CD4-positive, alpha-beta T cell (primary cell): ENCODE measurements around the gene HYI. TPM values are rescaled to one million over a fixed set of nuclear protein-coding genes. Genes with fewer than 3 reads are reported as not detected.
"Not testable (repeated sequence)": the region's sequence is repeated elsewhere in the genome, so short reads cannot be mapped to it uniquely, and the experiment has no call there.

ENCODE experiments used
- ATAC-seq: fragments of 200-7000 bp; cut with Tn5 transposase; one replicate; pipeline ENCODE4 v1.10.0; 2022; ENCODE audit warnings: mild to moderate bottlenecking; ENCODE audit not compliant: poor library complexity
- CTCF ChIA-PET: fragments of 350-600 bp; sonication (Branson Sonifier 250); formaldehyde crosslinking; loops from one replicate; lab custom pipeline; 2021; ENCODE audit warnings: antibody characterized with exemption, inconsistent platforms; lab: Charles Lee
- POLR2A ChIA-PET: fragments of 350-600 bp; sonication (Branson Sonifier 250); formaldehyde crosslinking; loops from one replicate; lab custom pipeline; 2021; ENCODE audit warnings: antibody characterized with exemption, inconsistent platforms; lab: Charles Lee
- DNase-seq, 14 experiments: peaks; one replicate each; pipeline ENCODE4 v3.0.0-alpha.2; 2013 to 2020; ENCODE audit warnings: mixed read lengths in 2 of 14
- H3K27ac ChIP-seq, 2 donors: one replicate each; pipeline versions ENCODE4 v1.5.1 to v1.7.0; 2013; ENCODE audit warnings: low read length in 2 of 2, low read depth in 1 of 2, mild to moderate bottlenecking in 1 of 2
- H3K27me3 ChIP-seq, 2 experiments: 1 replicate in 1 of 2; 2 replicates in 1 of 2; pipeline versions ENCODE4 v1.6.1 to v1.7.0; 2013; ENCODE audit warnings: low read length in 2 of 2, control low read depth in 1 of 2, mild to moderate bottlenecking in 1 of 2, moderate library complexity in 1 of 2; ENCODE audit not compliant: insufficient read depth in 2 of 2, control insufficient read depth in 1 of 2
- H3K36me3 ChIP-seq: one replicate; pipeline ENCODE4 v1.6.1; 2013; ENCODE audit warnings: low read length, control low read depth; ENCODE audit not compliant: insufficient read depth
- H3K4me1 ChIP-seq: one replicate; pipeline ENCODE4 v1.6.1; 2013; ENCODE audit warnings: low read length, control low read depth; ENCODE audit not compliant: insufficient read depth
- H3K4me3 ChIP-seq: one replicate; pipeline ENCODE4 v1.5.1; 2013; ENCODE audit warnings: mild to moderate bottlenecking, low read length, moderate library complexity
- H3K9me3 ChIP-seq, 2 experiments: 1 replicate in 1 of 2; 2 replicates in 1 of 2; pipeline versions ENCODE4 v1.6.1 to v1.7.0; 2013; ENCODE audit warnings: low read length in 2 of 2, mild to moderate bottlenecking in 2 of 2, control low read depth in 1 of 2, moderate library complexity in 1 of 2; ENCODE audit not compliant: control insufficient read depth in 1 of 2, insufficient read depth in 1 of 2
- H3K27ac Mint-ChIP-seq: one replicate; pipeline ENCODE4 v1.8.0; 2020; ENCODE audit warnings: mixed read lengths
- H3K27me3 Mint-ChIP-seq: one replicate; pipeline ENCODE4 v1.8.0; 2021; ENCODE audit warnings: mixed read lengths
- H3K36me3 Mint-ChIP-seq: one replicate; pipeline ENCODE4 v1.8.0; 2021; ENCODE audit warnings: low read depth, mixed read lengths
- H3K4me1 Mint-ChIP-seq: one replicate; pipeline ENCODE4 v1.8.0; 2021; ENCODE audit warnings: low read depth, mixed read lengths
- H3K4me3 Mint-ChIP-seq: one replicate; pipeline ENCODE4 v1.8.0; 2020; ENCODE audit warnings: mild to moderate bottlenecking, mixed read lengths
- H3K9me3 Mint-ChIP-seq: one replicate; pipeline ENCODE4 v1.8.0; 2020; ENCODE audit warnings: mixed read lengths
- intact Hi-C, 2 experiments: fragments of 100-400 bp; cut with DNase I in 1 of 2; cut with micrococcal nuclease in 1 of 2; formaldehyde crosslinking; loops; one replicate each; pipeline versions ENCODE4 v1.15.1 to v1.9.0; 2023 to 2025; cut with DNase I, micrococcal nuclease
- polyA plus RNA-seq, 2 donors: library from polyadenylated mRNA; unstranded; fragments of 120-200 nt; gene quantifications; one replicate each; pipeline ENCODE4 v1.2.1, GENCODE V29; 2013
- total RNA-seq, 174 experiments: library from RNA in 2 of 174; stranded (reverse) in 2 of 174; gene quantifications; one replicate each; pipeline ENCODE4 v1.2.3 and lab custom pipeline; 2021 to 2026
- TF ChIP-seq, protein P1 (sequence below): fragments of 200-600 bp; IDR thresholded peaks from one replicate; pipeline ENCODE4 v1.8.0; 2022; ENCODE audit warnings: antibody characterized with exemption, mild to moderate bottlenecking

Gene HYI, protein sequence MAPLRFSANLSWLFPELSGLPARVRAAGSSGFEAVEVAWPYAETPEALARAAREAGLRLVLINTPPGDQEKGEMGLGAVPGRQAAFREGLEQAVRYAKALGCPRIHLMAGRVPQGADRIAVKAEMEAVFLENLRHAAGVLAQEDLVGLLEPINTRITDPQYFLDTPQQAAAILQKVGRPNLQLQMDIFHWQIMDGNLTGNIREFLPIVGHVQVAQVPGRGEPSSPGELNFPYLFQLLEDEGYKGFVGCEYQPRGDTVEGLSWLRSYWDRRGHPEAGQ
- total RNA-seq: 10 to 100 TPM; 26.1 to 31.6 TPM
- polyA plus RNA-seq (2013, experiment 1 of 2): 11.5 TPM
- polyA plus RNA-seq (2013, experiment 2 of 2): 14.5 TPM
- 1.5 to 29.2 (median 13.2) reads per million in 172 experiments for total RNA-seq (lab: John Stamatoyannopoulos, UW)

DNA sequence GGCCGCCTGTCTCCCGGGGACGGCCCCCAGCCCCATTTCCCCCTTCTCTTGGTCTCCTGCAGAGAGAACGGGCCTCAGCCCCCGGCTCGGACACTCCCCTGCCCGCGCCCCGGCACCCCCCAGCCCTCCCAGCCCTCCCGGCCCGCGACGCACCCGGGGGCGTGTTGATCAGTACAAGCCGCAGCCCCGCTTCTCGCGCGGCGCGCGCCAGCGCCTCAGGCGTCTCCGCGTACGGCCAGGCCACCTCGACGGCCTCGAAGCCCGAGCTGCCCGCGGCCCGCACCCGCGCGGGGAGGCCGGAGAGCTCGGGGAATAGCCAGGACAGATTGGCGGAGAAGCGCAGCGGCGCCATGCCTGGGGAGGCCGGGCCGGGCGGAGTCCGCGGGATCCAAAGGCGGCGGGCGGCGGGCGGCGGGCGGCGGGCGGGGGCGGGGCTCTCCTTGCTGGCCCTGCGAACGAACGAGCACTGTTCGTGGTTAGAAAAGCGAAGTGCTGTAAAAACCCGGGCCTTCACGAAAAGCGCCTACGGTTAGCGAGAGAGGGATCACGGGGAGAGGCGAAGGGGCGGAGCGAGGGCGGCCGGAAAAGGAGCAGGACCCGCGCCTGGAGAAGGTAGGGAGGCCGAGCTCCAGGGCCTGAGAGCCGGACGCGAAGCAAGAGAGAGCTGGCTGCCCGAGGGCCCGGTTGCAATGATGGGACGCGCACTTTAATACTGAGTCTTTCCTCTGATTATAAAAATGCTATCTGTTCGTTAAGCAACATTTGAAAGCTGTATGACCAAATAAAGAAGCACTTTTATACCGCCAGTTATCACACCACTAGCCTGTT, at the start of gene HYI:
HYI (minus strand) TSS at position 490 of the 828 bp plus-strand sequence; CDS start at position 352, 138 bp downstream.
- Mint-ChIP-seq H3K4me3 (peak within 1 kb of the TSS; percentile 88), H3K27ac (peak within 1 kb of the TSS; percentile 85), H3K4me1 (peaks cover 20% of the 10 kb centered on the region), H3K36me3 (peaks cover 42% of the 10 kb centered on the region), H3K9me3 (no peaks in the 10 kb centered on the region), H3K27me3 (peaks cover 12% of the 10 kb centered on the region)
- Histone ChIP-seq H3K4me3 (peak within 1 kb of the TSS; percentile 65), H3K9me3 (no peaks in the 10 kb centered on the region), H3K27me3 (peaks cover 0 to 6% of the 10 kb centered on the region in 2 experiments), H3K36me3 (peaks cover 24% of the 10 kb centered on the region), H3K27ac (peak within 1 kb of the TSS; percentile 2 to 52), H3K4me1 (peaks cover 18% of the 10 kb centered on the region)
- TF ChIP-seq, protein P1, sequence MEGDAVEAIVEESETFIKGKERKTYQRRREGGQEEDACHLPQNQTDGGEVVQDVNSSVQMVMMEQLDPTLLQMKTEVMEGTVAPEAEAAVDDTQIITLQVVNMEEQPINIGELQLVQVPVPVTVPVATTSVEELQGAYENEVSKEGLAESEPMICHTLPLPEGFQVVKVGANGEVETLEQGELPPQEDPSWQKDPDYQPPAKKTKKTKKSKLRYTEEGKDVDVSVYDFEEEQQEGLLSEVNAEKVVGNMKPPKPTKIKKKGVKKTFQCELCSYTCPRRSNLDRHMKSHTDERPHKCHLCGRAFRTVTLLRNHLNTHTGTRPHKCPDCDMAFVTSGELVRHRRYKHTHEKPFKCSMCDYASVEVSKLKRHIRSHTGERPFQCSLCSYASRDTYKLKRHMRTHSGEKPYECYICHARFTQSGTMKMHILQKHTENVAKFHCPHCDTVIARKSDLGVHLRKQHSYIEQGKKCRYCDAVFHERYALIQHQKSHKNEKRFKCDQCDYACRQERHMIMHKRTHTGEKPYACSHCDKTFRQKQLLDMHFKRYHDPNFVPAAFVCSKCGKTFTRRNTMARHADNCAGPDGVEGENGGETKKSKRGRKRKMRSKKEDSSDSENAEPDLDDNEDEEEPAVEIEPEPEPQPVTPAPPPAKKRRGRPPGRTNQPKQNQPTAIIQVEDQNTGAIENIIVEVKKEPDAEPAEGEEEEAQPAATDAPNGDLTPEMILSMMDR: no peak
- ChIA-PET POLR2A (interaction anchor here (0.6 to 2.2 kb wide), 14 partner anchors 8 to 762 kb away, joined by 3 to 15 read pairs (median 6); partner anchors contain the start of genes CDC20, CFAP57, EBNA1BP2 and KDM4A), CTCF (no interaction called here)
- intact Hi-C loops: loop anchor here in 1 of 2 experiments (5.0 to 10.0 kb wide), 2 partner anchors 66 to 491 kb away; partner anchors contain the start of genes IPO13, MED8 and SZT2
- ATAC-seq (peak; percentile 72), DNase-seq (peak; percentile 39 to 86 (median 62))

DNA sequence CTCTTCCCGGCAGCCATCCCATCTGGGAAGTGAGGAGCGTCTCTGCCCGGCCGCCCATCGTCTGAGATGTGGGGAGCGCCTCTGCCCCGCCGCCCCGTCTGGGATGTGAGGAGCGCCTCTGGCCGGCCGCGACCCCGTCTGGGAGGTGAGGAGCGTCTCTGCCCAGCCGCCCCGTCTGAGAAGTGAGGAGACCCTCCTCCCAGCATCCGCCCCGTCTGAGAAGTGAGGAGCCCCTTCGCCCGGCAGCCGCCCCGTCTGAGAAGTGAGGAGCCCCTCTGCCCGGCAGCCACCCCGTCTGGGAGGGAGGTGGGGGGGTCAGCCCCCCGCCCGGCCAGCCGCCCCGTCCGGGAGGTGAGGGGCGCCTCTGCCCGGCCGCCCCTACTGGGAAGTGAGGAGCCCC, 48.1 kb upstream of the HYI start:
- H3K36me3 ChIP-seq, H3K27ac Mint-ChIP-seq, POLR2A ChIA-PET, H3K36me3 Mint-ChIP-seq, H3K4me3 Mint-ChIP-seq, H3K4me3 ChIP-seq, intact Hi-C loops, H3K4me1 Mint-ChIP-seq, H3K27me3 ChIP-seq, DNase-seq, H3K27ac ChIP-seq, ATAC-seq, CTCF ChIA-PET, H3K9me3 Mint-ChIP-seq, H3K9me3 ChIP-seq, H3K4me1 ChIP-seq: not testable (repeated sequence)
- H3K27me3 Mint-ChIP-seq: peaks cover 18% of the 10 kb centered on the region

DNA sequence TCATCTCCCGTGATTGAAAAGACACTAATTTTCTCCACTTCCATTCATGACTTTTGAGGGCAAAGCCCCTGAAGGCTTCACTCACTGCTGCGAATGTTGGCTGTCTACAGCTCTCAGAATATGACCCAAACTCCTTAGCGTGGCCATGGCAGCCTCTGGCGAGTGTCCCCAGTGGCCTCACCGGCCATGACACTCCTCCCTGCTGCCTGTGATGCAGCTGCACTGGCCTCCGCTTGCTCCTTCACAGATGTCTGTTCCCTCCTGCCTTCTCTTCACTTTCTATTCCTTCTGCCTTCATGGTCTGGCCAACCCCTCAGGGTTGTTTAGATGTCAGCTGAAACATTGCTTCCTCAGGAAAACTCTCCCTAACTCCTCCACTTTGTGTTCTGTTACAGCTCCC, 46.2 kb upstream of the HYI start:
- H3K9me3 Mint-ChIP-seq: no peaks in the 10 kb centered on the region
- ChIA-PET POLR2A (no interaction called here), CTCF (interaction anchor here (0.6 kb wide), 1 partner anchor 18 kb away, joined by 3 read pairs; no protein-coding TSS in a partner anchor)

More for the DNA sequence above, 46.2 kb upstream of the HYI start:
- H3K4me1 Mint-ChIP-seq: no peaks in the 10 kb centered on the region
- H3K4me3 Mint-ChIP-seq: no peak overlapping the region
- peaks cover 21% of the 10 kb centered on the region for H3K27me3 Mint-ChIP-seq
- no peak for ATAC-seq
- TF ChIP-seq, protein P1: no peak
- no peaks in the 10 kb centered on the region for H3K9me3 ChIP-seq
- no peaks in the 10 kb centered on the region for H3K36me3 Mint-ChIP-seq
- intact Hi-C loops: no loop called here
- no peaks in the 10 kb centered on the region for H3K4me1 ChIP-seq
- H3K27ac ChIP-seq: no peak overlapping the region
- DNase-seq: no peak
- peaks cover 5 to 7% of the 10 kb centered on the region in 2 experiments for H3K27me3 ChIP-seq
- no peak overlapping the region for H3K27ac Mint-ChIP-seq
- no peaks in the 10 kb centered on the region for H3K36me3 ChIP-seq
- no peak overlapping the region for H3K4me3 ChIP-seq
